HG02798 (cell line): ENCODE measurements around the gene HOXB3.
A peak's percentile ranks its signal among the peaks of the same experiment; 100 is the strongest.

ENCODE experiments used
- ATAC-seq: cut with Tn5 transposase; IDR thresholded peaks from one replicate; pipeline ENCODE4 v1.9.1; 2021; ENCODE audit warnings: mild to moderate bottlenecking; ENCODE audit not compliant: unreplicated experiment, poor library complexity

The HOXB3 gene

DNA sequence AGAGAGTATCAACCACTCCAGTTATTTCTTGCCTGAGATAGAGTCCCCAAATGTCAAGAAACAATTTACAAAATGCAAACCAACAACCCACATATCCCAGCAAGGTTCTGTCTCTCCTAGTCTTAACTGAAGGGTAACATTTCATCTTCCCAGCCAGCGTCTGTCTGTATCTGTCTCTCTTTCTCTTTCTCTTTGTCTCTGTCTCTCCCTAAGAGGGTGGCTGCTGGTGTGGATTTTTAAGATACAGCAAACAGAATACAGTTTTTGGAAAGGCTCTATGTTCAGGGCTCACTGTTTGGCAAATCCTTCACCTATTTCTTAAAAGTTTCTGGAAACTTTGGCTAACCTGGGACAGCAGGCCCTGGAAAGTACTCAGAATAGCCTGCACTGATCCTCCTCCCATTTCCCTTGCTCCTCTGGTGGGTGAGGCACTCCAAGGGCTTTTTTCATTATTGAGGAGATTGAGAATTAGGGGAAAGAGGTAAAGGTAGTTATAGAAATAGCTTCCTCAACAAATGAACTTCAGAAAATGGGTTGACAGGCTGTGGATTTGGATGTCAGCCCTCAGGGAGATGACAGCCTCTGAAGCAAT is 18.1 kb downstream of the HOXB3 start:
- ATAC-seq, result no peak

DNA sequence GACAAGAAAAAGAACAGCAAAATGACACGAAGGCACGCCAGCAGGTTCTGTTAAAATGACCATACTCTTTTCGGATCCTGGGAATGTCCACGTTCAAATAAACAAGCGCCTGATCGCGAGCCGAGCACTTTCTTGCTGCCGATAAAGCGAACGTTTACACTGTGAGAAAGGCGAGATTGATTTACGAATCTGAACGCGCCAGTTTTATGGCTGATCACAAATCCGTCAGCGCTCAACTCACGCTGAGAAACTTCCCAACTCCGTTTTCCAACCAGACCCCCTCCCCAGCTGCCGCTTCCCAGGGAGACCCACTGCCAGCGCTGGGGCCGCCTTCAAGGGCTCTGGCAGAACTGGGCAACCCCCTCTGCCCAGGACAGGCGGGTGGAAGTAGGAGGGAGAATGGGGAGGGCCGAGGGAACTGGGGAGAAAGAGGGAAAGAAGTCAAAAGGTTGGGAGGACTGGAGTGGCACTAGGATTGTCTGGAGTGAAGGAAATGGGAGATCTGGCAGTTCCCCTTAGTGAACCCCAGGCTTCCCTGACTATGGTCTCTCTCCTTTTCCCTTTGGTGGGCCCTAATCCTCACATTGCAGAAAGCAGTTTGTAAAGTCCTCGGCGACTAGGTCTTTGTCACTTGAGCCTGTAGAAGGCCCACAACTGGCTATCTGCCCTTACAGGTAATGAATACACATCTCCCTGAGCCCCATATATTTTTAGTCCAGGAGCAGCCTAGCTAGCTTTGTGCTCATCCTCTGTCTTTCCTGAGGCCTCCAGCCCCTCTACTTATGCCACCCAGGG is 18.8 kb downstream of the HOXB3 start:
- no peak for ATAC-seq

DNA sequence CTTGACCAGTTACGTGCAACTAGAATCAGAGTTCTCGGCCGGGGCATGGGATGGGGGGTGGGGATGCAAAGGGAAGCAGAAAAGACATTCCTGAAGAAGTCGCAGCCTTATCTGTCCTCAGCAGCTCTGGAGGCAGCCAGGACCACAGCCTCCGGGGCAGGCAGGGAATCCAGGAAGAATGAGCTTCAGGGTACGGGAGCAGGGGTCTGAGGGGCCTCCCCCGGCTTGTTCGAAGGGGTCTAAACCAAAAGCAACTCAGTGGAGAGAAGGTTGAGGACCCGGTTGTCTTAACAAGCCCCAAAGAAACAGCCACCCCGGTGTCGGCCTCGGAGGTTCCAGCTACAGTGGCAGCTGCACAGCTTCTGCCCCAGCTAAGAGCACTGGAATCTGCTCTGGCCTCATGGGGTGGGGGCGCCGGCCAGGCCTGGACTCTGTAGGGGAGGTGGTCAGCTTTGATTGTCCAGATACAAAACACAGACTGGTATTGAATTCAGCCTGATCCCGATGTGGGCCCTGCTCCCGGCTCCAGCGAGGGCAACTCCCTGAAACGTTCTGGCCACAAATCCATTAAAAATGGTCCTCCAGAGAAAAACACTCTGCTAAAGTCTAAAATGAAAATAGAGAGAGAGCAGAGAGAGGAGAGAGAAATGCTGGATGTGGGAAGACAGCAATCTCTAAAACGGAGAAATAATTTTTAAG is 19.6 kb downstream of the HOXB3 start:
- no peak for ATAC-seq

DNA sequence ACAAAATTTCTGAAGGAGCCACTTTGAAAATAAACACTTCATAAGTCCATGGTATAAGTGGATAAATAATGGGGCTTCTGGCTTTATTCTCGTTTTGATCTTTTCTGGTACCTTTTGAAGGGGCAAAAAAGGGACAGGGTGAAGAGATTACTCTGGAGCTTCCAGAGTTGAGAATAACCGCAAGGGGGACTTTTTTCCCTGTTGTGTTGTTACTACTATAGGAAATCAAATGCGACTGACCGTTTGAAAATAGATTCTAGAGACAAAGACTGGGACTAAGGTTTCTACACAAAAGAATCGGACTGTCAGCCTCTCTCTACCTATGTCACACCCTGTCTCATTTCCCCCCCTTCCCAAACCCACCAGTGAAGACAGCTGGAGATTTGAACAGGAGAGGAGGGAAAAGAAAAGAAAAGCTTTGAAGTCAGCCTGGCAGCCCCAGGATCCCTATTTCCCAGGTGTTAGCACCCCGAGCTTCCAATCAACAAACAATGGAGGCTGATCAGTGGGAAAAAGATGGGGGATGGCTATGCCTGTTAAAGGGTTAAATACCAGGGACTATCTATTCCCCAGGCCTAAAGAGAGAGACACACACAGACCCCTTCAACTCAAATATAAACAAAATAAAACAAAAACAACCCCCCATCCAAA is 20.2 kb downstream of the HOXB3 start:
- ATAC-seq, result no peak

DNA sequence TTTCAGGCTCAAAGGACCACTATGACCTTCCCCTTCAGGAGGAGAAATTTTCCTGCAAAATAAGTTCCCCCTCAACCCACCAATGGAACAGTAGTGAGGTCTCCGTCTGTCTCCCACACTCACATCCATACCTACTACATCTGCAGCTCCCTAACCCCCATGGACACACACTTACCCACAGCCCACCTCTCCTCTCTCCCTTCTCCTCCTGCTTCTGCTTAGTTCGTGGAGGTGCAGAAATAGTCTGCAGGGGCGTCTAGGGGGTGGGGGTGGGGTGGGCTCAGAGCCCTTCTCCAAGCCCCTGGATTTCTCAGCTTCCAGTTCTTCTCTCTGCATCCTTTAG is 20.8 kb downstream of the HOXB3 start:
- ATAC-seq, result no peak

DNA sequence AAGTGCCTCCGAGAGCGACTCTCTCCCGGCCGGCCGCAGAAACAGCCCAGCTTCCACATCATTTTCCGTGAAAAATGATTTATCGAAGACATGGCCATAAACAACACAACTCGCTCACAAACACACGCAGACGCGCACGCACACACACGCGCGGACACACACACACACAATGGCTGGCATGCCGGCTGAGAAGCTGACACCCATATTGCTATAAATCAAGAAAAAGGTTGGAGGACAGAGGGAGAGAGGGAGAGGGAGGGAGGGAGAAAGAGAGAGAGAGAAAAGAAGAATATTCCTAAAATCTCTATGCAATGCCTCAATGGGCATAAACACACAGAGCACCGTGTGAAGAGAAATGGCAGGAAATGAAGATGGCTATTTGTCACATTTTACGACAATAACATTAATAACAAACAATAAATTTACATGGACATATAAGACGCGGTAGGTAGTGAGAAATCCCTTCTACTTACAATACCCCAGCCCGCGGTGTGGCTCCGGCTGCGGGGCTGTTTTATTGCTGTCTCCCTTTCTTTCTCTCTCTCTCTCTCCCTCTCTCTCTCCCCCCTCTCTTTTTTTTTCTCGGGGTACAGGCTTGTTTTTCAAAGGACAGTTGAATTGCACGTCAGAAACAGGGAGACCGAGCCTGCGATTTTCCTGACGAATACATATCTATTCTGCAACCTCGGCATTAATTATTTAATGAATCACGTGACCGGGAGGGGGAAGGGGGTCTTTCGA is 21.4 kb downstream of the HOXB3 start:
- ATAC-seq, result no peak

DNA sequence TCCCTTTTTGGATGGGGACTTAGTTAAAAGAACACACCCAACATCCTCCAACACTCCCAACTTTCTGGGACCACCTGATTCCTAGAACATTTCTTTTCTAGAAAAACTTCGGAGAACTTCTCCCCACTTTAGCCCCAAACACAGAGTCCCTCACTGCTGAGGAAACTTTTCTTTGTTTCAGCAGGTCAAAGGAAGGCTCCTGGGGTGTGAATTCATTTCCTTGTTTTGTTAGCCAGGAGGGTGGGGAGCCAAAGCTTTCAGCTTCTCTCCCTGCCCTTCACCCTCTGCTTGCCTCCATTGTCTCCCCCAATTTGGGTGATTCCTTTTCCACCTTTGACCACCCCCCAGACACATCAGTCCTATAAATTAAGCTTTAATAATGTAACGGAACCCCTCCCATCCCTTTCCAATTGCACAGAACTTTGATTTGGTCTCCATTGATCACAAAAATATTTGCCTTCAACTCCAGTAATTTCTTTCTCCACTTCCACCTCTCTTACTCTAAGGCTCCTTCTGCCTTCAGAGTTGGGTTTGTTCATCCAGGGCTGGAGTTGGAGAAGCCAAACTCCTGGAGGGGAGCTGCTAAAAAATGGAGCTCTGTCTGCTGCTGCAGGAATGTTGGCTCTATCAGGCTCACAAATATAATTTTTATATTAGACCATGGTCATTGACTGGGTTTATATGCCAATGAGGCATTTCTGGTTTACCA is 22.2 kb downstream of the HOXB3 start:
- ATAC-seq, result no peak

DNA sequence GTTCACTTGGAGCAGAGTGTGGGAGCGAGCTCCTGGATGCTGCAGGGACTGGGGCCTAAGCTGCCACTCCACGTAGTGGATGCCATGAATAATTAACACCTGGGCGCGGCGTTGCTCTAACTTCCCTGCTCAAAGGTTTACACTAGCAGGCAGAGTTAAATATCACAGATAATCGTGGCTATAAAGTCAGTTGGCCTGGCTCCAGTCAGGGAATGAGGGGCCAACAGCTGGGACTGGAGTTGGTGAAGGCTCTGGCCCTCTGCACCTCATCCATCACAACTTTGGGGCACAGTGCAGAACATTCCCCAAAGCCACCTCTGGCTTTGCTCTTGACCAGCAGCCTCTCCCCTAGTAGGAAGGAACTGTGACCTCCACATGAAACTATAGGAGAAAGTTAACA is 22.8 kb downstream of the HOXB3 start:
- no peak for ATAC-seq

DNA sequence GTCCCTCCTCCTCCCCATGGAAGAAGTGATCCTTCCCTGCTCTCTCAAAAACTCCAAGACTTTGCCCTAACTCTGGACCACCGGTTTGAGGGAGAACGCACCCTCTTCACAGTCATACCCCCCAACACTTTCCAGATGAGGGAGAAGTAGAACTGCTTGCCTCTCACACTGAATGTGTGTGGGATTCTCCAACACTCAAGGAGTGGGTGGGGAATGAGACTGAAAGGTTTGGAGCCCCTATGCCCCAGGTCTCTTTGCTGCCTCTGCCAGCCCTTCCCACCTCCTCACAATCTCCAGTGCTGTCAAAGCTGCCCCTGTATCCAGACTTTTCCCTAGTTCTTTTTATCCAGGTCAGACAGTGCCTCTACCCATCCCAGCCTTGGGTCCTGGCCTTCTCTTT is 23.3 kb downstream of the HOXB3 start:
- no peak for ATAC-seq

DNA sequence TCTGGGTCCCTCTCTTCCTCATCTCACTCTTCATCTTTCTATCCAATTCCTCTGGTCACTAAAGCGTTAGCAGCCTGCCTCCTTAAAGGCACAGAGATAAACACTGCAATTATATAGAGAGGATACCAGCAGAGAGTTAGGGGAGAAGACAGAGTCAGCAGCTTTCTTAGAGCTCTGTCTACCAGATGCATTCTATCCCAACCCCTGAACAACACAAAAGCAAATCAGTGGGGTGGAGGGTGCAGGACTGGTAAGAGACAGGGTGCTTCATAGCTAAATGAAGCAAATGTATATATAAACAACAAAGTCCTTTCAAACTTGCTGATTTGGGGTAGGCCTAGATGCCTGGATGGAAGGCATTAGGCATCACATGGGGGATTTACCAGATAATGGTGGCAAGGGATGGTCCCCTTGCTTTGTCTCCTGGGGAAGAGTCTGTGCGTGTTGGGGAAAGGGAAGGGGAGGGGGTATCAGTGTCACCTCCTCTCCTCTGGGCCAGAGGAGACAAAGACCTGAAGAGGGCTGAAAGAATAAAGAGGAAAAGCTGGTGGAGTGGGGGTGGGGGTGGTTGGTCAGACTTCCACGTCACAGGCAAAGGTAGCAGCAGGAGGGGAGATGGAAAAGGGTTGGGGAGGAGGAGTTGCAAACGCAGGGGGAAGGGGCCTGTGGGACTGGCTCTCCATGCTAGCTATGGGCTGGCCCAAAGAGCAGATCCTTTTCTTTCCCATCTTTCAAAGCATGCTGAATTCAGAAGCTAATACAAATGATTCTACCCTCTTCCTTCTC is 23.9 kb downstream of the HOXB3 start:
- ATAC-seq, result no peak

DNA sequence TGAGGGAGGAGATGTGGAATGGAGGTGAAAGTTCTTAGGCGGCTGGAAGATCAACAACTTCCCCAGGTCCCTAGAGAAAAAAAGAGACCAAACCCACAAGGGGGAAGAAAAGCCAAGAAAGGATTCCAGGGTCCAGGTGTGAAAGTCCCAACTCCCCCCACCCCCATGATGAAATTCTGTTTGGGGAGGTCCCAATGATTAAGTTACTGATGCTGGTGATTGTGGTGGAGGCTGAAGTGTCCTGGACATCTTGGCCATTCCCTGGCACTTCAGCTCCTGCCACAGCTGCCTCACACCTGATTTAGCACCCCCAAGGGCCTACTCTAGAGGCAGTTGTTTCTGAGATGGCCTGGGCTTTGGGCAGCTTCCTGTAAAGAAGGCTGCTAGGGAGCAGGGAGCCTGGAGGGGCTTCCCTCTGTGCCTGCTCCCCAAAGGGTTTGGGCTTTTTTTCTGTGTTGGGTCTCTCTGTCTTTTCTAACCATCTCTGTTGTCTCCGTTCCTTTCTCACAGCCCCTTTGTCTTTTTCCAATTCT is 25.0 kb downstream of the HOXB3 start:
- no peak for ATAC-seq

DNA sequence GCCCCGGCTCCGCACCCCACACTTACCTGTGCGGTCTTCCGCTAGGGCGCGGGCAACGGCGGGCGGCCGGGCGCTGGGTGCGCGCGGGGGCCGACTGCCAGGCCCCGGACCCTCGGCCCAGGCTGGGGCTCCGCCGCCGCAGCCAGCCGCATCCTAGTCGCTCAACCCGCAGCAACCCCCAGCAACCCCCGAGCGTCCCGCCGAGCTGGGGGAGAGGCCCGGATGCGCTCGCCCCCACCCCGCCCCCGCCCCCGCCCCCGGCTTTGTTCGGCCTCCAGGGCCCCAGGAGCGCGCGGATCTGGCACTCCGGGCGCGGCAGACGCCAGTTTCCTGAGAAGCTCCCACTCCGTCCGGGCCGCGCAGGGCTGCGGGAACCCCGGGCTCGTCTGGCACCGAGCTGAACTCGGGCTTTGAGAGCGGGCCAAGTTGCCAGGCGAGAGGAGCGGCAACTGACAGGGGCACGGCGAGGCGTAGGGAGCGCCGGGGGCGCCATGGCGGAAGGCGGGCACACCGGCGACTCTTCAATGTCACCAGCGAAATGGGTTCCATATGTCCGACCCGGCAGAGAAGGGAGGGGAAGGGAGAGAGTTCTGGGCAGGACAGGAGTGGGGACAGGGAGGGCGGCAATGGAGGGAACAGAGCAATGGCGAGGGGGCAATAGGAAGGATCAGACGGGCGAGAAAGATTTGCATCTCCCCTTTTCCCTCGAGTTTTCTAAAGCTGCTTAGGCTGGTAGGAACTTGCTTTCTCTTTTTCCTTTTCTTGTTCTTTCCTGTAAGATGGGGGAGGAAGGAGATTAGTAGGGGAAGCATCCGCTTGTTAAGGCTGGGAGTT is 25.6 kb downstream of the HOXB3 start:
- no peak for ATAC-seq

DNA sequence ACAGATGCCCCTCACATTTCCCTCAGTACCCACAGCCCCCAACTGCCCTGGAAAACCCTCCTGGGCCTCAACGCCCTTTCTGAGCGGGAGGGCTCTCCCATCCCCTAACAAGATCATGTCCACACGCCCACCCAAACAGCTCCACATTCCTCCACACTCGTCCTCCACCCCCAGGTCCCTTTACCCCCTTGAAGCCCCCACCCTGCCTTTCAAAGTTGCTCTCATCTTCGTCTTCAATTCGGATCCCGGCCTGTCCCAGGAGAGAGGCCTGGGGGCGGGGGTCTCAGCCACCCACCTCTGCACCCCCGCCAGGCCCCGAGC is 26.2 kb downstream of the HOXB3 start:
- ATAC-seq, result no peak

DNA sequence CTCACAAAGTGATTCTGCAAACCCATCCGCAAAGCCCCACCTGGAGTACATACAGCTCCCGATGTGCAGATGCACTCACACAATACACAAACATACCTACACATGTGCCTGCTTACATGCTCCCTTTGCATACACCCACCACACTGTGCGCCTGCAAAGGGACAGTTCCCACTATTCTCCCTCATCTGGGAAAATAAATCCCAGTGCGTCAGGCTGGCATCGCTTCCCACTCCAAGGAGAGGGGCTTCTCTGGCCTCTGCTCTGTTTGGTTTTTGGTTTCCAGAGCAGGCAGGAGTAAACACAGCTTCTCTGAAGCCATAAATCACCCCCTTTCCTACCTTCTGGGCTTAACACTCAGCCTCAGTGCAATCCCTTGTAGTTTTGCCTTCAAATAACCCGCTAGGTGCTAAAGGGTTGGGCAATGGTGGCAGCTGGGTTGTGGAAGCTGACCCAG is 26.6 kb downstream of the HOXB3 start:
- no peak for ATAC-seq

DNA sequence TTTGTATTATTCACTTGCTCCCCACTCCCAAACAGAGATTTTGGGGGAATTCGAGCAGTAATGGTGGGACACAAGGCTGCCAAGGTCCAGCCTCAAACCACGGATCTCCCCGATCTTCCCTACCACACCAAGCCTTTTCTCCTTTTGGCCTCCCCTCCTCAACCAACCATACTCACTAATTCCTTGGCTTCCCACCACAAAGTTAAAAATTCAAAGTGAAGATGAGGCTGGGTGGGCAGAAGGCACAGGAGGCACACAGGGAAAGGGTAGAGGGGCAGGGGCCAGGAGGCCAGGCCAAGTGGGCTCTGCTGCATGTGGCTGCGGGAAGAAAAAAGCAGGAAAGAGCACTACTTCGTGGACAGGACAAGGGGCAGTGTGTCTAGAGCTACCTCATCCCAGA is 27.1 kb downstream of the HOXB3 start:
- ATAC-seq, result no peak

DNA sequence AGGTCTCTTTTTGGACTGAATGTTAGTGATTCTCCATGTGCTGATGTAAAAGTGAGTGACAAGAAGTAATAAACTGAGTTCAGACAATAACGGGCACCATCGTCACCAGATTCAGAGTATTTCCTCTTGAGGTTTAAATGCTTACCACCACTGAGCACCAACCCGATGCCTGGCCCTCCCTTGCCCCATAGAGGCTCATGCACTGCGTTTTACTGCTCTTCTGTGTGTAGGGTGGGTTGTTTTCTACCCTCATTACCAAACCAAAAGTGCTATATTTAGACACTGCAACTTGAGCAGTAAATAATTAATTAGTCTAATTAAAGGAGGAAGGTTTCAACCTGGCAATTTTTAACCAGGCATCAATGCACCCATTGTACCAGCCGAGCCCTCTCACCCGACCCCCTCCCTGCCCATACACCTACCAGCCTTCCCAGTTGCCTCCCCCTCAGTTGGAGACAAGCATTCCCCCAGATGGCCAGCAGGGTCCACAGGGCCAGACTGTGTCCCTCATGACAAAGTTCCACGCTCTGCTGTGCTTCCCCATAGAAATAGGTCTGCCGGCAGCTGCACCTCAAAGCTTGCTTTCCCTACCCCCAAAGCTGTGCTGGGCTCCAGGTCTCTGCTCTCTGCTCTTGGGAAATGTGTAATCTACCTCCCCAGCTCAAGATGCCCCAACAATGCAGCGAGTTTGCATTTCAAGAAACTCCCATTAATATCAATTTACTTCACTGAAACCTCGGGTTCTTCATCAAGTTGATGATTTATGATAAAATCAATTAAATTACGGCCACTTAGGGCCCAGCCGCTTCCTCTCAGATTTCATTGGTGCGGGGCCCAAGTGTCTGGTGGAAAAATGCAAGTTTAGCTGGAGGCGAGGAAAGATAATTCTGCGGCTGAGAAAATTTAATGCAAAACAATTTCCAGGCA is 27.9 kb downstream of the HOXB3 start:
- ATAC-seq, result peak; percentile 38
